Right lobe of liver (tissue), 6 donors: ENCODE measurements around the gene MBOAT1. TPM values are rescaled to one million over a fixed set of nuclear protein-coding genes. Genes with fewer than 3 reads are reported as not detected.

ENCODE experiments used
- ATAC-seq, 4 donors: fragments of 200-7000 bp; cut with Tn5 transposase; one replicate each; pipeline ENCODE4 v1.9.1; 2020; ENCODE audit warnings: mild to moderate bottlenecking in 4 of 4, moderate library complexity in 4 of 4
- DNase-seq, 3 donors: peaks; one replicate each; pipeline ENCODE4 v3.0.0-alpha.2; 2020
- H3K27ac ChIP-seq, 3 donors: fragments of 200-600 bp; one replicate each; pipeline ENCODE4 v1.8.0; 2022
- H3K27me3 ChIP-seq, 2 donors: fragments of 200-600 bp; one replicate each; pipeline ENCODE4 v1.8.0; 2022
- H3K36me3 ChIP-seq, 4 donors: fragments of 200-600 bp; sonication (generic) in 1 of 4; one replicate each; pipeline versions ENCODE4 v1.5.1 to v1.8.0; 2017 to 2022; ENCODE audit warnings: control low read depth in 1 of 4
- H3K4me1 ChIP-seq, 4 donors: fragments of 200-600 bp; sonication (generic) in 1 of 4; one replicate each; pipeline versions ENCODE4 v1.5.1 to v1.8.0; 2017 to 2022; ENCODE audit warnings: control low read depth in 1 of 4
- H3K4me3 ChIP-seq, 3 donors: fragments of 200-600 bp; one replicate each; pipeline ENCODE4 v1.8.0; 2022
- H3K9me3 ChIP-seq, 4 donors: fragments of 200-600 bp; sonication (generic) in 1 of 4; one replicate each; pipeline versions ENCODE4 v1.5.1 to v1.8.0; 2017 to 2022; ENCODE audit warnings: control low read depth in 1 of 4
- CTCF ChIP-seq, 4 donors: fragments of 200-600 bp in 3 of 4; fragments of 450-650 bp in 1 of 4; IDR thresholded peaks; one replicate each; pipeline versions ENCODE4 v1.5.1 to v1.8.0; 2016 to 2022; ENCODE audit warnings: antibody characterized with exemption in 4 of 4, mild to moderate bottlenecking in 2 of 4
- POLR2A ChIP-seq: fragments of 450-650 bp; IDR thresholded peaks from one replicate; pipeline ENCODE4 v1.6.1; 2017; ENCODE audit warnings: antibody characterized with exemption, mild to moderate bottlenecking
- WGBS: methylation state at CpG from one replicate; pipeline ENCODE4 v1.1.6; 2018; ENCODE audit warnings: low coverage, low lambda C conversion rate; ENCODE audit not compliant: insufficient coverage; ENCODE audit errors: missing lambda C conversion rate; 5-methylcytosine and 5-hydroxymethylcytosine counted together
- intact Hi-C, 2 donors: fragments of 100-400 bp; cut with DNase I; formaldehyde crosslinking; loops; one replicate each; pipeline versions ENCODE4 v1.11.2 to v1.14.1; 2022
- total RNA-seq, 6 experiments: library from RNA; depleted of rRNA in 2 of 6; stranded (reverse); fragments of >200 nt in 2 of 6; fragmentation: NEBNext Ultra II Directional in 3 of 6; extraction: Animal tissue kit (Norgen Biotek cat#: 25700) in 3 of 6; gene quantifications; one replicate each; pipeline versions ENCODE4 v1.1.0 to v1.2.4, GENCODE V29; 2016 to 2023
- donor health status: DM: no; HTN: yes; CAD: no.
- donor health status: DM: no; HTN: no; CAD: no.
- donor health status: DM: no; HTN: no; CAD: no.
- donor health status: DM: no; HTN: yes; CAD: no.
- donor health status: DM: no; HTN: yes; CAD: no.

MBOAT1 gene
- total RNA-seq, 6 experiments from 2014 or later, result 3.6 to 10.0 (median 5.9) TPM

- no peaks in the 10 kb centered on the region for H3K9me3 ChIP-seq
- H3K36me3 ChIP-seq, result no peaks in the 10 kb centered on the region
- no peaks in the 10 kb centered on the region for H3K27me3 ChIP-seq
- TF ChIP-seq CTCF (IDR thresholded peaks at IDR 0.05), result no peak
- TF ChIP-seq POLR2A, result no peak
- ATAC-seq (no peak), DNase-seq (no peak)
- H3K4me1 ChIP-seq, result peaks cover 0 to 1% (median under 1%) of the 10 kb centered on the region in 4 donors
- H3K27ac ChIP-seq, result no peak overlapping the region
- intact Hi-C loops, result no loop called here
- WGBS, result 90% methylated on average over 4 of the region's 4 CpGs
- no peak overlapping the region for H3K4me3 ChIP-seq
Measured at GRCh38 chr6:20158676-20159075, 53.6 kb downstream of the MBOAT1 start.

- Histone ChIP-seq H3K27me3 (no peaks in the 10 kb centered on the region), H3K27ac (no peak overlapping the region), H3K4me3 (no peak overlapping the region), H3K36me3 (no peaks in the 10 kb centered on the region), H3K9me3 (no peaks in the 10 kb centered on the region), H3K4me1 (peaks cover 0 to 5% (median 3%) of the 10 kb centered on the region in 4 donors)
- WGBS, result 79% methylated on average over 2 of the region's 2 CpGs
- ATAC-seq, result no peak
- no peak for DNase-seq
- intact Hi-C loops, result no loop called here
- TF ChIP-seq POLR2A, result no peak
- TF ChIP-seq CTCF (IDR thresholded peaks at IDR 0.05), result no peak
Measured at GRCh38 chr6:20156824-20157223, 55.4 kb downstream of the MBOAT1 start.

GRCh38 chr6:20154753-20155152 is 57.5 kb downstream of the MBOAT1 start:
- Histone ChIP-seq H3K36me3 (no peaks in the 10 kb centered on the region), H3K9me3 (no peaks in the 10 kb centered on the region), H3K4me3 (no peak overlapping the region), H3K27ac (peak overlapping the region in 1 of 3 donors; percentile 10), H3K27me3 (no peaks in the 10 kb centered on the region), H3K4me1 (peaks cover 0 to 5% (median 3%) of the 10 kb centered on the region in 4 donors)
- DNase-seq (no peak), ATAC-seq (peak in 1 of 4 donors; percentile 12)
- intact Hi-C loops, result no loop called here
- 82% methylated on average over 2 of the region's 2 CpGs for WGBS
- TF ChIP-seq POLR2A, result no peak
- no peak for TF ChIP-seq CTCF (IDR thresholded peaks at IDR 0.05)

- Histone ChIP-seq H3K9me3 (no peaks in the 10 kb centered on the region), H3K4me3 (no peak overlapping the region), H3K27ac (peak overlapping the region in 2 of 3 donors; percentile 2 to 10), H3K36me3 (no peaks in the 10 kb centered on the region), H3K4me1 (peaks cover 0 to 5% (median 3%) of the 10 kb centered on the region in 4 donors), H3K27me3 (no peaks in the 10 kb centered on the region)
- DNase-seq (no peak), ATAC-seq (no peak)
- WGBS, result 83% methylated on average over 3 of the region's 3 CpGs
- intact Hi-C loops, result no loop called here
- TF ChIP-seq POLR2A (no peak), CTCF (IDR thresholded peaks at IDR 0.05) (no peak)
Measured at GRCh38 chr6:20153194-20153593, 59.1 kb downstream of the MBOAT1 start.

GRCh38 chr6:20148433-20148832 is 63.8 kb downstream of the MBOAT1 start:
- peaks cover 0 to 2% (median under 1%) of the 10 kb centered on the region in 4 donors for H3K4me1 ChIP-seq
- ATAC-seq, result peak; percentile 21 to 61 (median 47)
- H3K4me3 ChIP-seq, result no peak overlapping the region
- WGBS, result 35% methylated on average over 4 of the region's 4 CpGs
- no peak overlapping the region for H3K27ac ChIP-seq
- H3K27me3 ChIP-seq, result no peaks in the 10 kb centered on the region
- no peak for DNase-seq
- intact Hi-C loops, result no loop called here
- H3K9me3 ChIP-seq, result no peaks in the 10 kb centered on the region
- H3K36me3 ChIP-seq, result no peaks in the 10 kb centered on the region
- TF ChIP-seq POLR2A, result no peak
- no peak for TF ChIP-seq CTCF (IDR thresholded peaks at IDR 0.05)
